Activated T-cell treated with anti-CD3 and anti-CD28 coated beads for 4 hours (primary cell): ENCODE results near the gene GPR37.

ENCODE experiments used
- DNase-seq: peaks from one replicate; pipeline ENCODE4 v3.0.0-alpha.2; 2020

GPR37 gene

GRCh38 chr7:124780056-124780455 is 14.5 kb upstream of the GPR37 start:
- DNase-seq, result no peak

- DNase-seq, result no peak
Observed at GRCh38 chr7:124779620-124780019, 14.0 kb upstream of the GPR37 start.

GRCh38 chr7:124779194-124779593 is 13.6 kb upstream of the GPR37 start:
- DNase-seq, result no peak

- DNase-seq, result no peak
Observed at GRCh38 chr7:124777268-124777667, 11.7 kb upstream of the GPR37 start.

GRCh38 chr7:124776153-124776552 is 10.6 kb upstream of the GPR37 start:
- DNase-seq, result no peak

GRCh38 chr7:124775422-124775821 is 9.8 kb upstream of the GPR37 start:
- no peak for DNase-seq

GRCh38 chr7:124773938-124774337 is 8.3 kb upstream of the GPR37 start:
- no peak for DNase-seq

GRCh38 chr7:124773339-124773738 is 7.7 kb upstream of the GPR37 start:
- no peak for DNase-seq

- no peak for DNase-seq
Observed at GRCh38 chr7:124769136-124769535, 3.5 kb upstream of the GPR37 start.

- DNase-seq, result no peak
Observed at GRCh38 chr7:124768525-124768924, 2.9 kb upstream of the GPR37 start.

- DNase-seq, result no peak
Observed at GRCh38 chr7:124764847-124765400, 668 bp downstream of the GPR37 start.

GRCh38 chr7:124764051-124764846 is 1.3 kb downstream of the GPR37 start:
- no peak for DNase-seq

GRCh38 chr7:124762611-124763143 is 2.9 kb downstream of the GPR37 start:
- DNase-seq, result no peak

- no peak for DNase-seq
Observed at GRCh38 chr7:124761164-124761715, 4.4 kb downstream of the GPR37 start.

- no peak for DNase-seq
Observed at GRCh38 chr7:124758327-124758726, 7.3 kb downstream of the GPR37 start.

GRCh38 chr7:124754576-124755268 is 10.9 kb downstream of the GPR37 start:
- DNase-seq, result no peak

- DNase-seq, result no peak
Observed at GRCh38 chr7:124752310-124752709, 13.3 kb downstream of the GPR37 start.

- DNase-seq, result no peak
Observed at GRCh38 chr7:124751027-124751426, 14.6 kb downstream of the GPR37 start.

- DNase-seq, result no peak
Observed at GRCh38 chr7:124747072-124747471, 18.5 kb downstream of the GPR37 start.

GRCh38 chr7:124738639-124739038 is 27.0 kb downstream of the GPR37 start:
- no peak for DNase-seq

- DNase-seq, result no peak
Observed at GRCh38 chr7:124737760-124738300, 27.8 kb downstream of the GPR37 start.

- no peak for DNase-seq
Observed at GRCh38 chr7:124728610-124729009, 37.0 kb downstream of the GPR37 start.

- no peak for DNase-seq
Observed at GRCh38 chr7:124724507-124725192, 40.9 kb downstream of the GPR37 start.
